ENCODE measurements around the gene PCED1A.
"Not testable (repeated sequence)": the region's sequence is repeated elsewhere in the genome, so short reads cannot be mapped to it uniquely, and the experiment has no call there.

The PCED1A gene

DNA sequence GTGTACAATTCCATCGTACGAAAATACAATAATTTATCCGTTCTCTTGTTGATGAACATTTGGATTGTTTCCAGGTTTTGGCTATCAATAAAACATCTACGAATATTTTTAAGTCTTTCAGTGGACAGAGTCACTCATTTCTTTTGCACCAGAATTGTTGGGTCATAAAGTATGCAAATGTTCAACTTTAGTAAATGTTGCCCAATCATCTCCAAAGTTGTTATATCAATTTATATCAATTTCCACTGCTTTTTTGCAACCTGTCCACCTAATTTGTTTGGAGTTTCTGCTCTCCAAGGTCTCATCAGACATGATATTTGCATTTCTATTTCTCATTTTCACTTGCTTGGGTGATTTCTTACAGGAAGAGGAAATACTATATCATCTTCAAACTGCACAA lies 13.8 kb downstream of the PCED1A start:
- no peak for DNase-seq (ENCODE audit: low read depth in 2 of 2)

DNA sequence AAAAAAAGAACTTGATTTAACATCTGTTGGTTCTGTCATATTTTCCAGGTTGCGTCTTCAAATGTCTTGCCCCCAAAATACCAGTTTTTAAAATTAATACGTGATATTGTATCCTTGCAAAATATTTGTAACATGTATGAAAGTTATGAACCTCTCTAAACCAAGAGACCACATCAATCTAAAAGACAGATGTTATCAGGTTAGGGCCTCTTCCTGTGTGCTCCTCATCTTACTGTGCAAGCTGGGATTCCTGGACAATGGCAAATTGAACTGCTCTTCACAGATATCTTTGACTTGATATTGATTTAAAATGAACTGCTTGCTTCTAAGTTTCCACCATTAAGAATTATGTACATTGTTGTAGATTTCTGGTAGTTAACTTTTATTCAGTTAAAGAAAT lies 14.7 kb downstream of the PCED1A start:
- no peak for DNase-seq (ENCODE audit: low read depth in 2 of 2)

GRCh38 chr20:2822073-2822472 lies 18.4 kb downstream of the PCED1A start:
- DNase-seq (ENCODE audit: low read depth in 2 of 2): no peak

DNA sequence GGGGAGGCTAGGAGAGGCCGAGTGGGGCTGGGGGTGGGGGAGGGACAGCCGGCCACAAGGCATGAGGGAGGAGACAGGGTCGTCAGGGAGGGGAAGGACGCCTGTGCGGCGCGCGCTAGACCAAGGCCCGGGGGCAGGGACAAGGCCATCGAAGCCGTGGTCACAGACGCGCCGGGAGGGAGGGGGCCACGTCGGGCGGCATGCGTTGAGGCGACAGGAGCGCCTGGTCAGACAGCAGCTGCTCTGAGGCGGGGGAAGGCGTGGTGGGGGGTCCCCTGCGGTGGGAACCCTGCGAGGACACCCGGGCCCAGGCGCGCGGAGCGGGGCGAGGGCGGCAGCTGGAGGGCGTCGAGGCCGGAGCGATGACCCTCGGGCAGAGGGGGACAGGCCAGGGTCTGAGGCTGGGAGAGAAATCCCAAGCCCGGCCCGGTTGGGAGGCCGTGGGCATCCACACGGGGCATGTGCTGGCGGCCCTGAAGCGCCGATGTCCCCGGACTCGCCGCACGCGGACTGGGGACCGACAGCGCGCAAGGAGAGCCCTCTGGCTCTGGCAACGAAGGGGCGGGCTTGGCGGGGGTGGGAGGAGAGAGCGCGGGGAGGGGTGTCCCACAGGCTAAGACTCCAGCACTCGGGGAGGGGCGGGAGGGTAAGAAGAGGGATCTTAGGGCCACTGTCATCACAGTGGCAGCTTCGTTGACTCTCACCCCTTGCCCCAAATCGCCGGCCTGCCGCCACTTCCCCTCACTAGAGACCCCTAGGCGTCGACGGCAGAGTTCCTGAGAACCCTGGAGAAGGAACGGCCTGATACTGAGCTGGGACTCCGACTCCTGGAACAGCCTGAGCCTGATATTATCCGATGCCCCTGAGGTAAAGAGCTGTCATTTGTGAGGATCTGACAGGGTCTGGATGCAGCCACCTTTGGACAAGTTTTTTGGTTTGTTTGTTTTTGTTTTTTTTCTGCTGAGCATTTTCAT lies 19.3 kb downstream of the PCED1A start:
- no peak for DNase-seq (ENCODE audit: low read depth in 2 of 2)

DNA sequence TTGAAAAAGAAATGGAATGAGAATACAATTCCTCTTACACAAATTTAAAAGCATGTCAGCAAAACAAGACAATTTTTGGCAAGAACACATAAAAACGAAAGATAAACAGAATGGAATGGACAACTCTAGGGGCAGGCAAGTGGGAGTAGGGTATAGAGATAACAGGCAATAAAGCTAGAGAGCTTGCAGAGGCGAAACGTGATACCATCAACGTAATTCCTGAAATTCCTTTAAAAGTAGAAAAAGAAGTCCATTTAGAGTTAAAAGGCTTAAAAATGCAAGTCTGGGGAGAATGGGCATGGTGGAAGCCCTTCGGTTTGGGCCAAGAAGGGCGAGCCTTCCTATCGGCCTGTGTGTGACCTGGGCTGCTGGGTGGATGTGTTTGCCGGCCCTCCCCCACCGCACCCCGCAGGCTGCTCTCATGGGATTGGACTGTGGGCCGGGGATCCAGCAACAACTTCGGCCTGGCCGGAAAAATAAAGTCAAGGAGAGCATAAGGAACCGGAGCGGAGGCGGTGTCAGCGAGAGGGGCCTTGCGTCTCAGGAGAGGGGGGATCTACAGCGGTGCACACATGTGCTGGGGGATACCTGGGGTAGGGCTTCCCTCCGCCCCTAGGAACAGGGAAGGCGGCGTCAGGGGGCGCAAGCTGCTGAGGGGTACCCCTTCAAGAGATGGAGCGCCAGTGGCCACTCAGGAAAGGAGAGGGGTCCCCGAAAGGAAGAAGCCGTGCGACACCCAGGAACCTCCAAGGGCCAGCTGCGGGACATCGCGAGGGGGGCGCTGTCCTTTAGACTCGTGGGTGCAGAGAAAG lies 20.2 kb downstream of the PCED1A start:
- no peak for DNase-seq (ENCODE audit: low read depth in 2 of 2)

GRCh38 chr20:2817891-2818595 lies 22.4 kb downstream of the PCED1A start:
- DNase-seq (ENCODE audit: low read depth in 2 of 2): no peak

- DNase-seq (ENCODE audit: low read depth in 2 of 2): no peak
Observed at GRCh38 chr20:2817341-2817726, 23.1 kb downstream of the PCED1A start.

- DNase-seq (ENCODE audit: low read depth in 2 of 2): no peak
Observed at GRCh38 chr20:2816583-2817340, 23.7 kb downstream of the PCED1A start.

- no peak for DNase-seq (ENCODE audit: low read depth in 2 of 2)
Observed at GRCh38 chr20:2816030-2816582, 24.3 kb downstream of the PCED1A start, which contains the start of gene TMEM239. Gene TMEM239 (plus strand): TSS chr20:2816364. CDS start chr20:2816555, 191 bp downstream.

GRCh38 chr20:2815242-2815900 lies 25.1 kb downstream of the PCED1A start:
- DNase-seq (ENCODE audit: low read depth in 2 of 2): no peak

- DNase-seq (ENCODE audit: low read depth in 2 of 2): no peak
Observed at GRCh38 chr20:2814587-2815051, 25.8 kb downstream of the PCED1A start, which contains the start of gene C20orf141. Gene C20orf141 (plus strand): TSS chr20:2814987. CDS start chr20:2815185, 198 bp downstream.

DNA sequence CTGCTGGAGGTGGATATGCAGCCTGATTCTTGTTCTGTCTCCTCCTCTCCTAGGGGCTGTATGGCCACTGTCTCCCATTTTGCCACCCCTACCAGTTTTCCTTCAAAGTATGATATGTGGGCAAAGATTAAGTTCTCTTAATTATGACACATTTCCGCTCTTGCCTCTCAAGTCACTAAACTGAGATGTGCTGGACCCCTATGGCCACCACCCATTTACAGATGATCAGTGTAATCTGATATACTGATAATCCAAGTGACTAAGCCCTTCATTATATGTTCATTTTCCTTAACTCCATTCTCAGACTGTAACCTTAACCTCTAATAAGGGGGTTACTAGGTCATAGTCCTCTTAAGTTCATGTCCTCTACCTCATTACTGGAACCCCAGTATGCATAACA lies 26.4 kb downstream of the PCED1A start:
- DNase-seq (ENCODE audit: low read depth in 2 of 2): no peak

DNA sequence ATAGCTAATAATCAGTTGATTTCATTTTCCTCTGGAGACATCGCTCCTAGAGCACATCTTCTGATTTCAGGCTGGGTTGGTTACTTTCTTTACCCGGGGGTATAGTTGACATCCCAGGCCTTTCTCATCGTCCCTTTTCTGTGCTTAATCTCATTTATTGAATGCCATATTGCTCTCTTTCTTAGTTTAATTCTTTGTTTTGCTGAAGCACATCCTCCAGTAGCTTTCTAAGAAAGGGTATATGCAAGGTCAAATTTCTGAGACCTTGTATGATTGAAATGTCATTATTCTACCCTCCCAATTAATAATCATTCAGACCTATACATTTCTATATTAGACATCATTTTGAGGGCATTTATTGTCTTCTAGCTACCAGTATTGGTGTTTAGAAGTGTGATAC lies 28.3 kb downstream of the PCED1A start:
- DNase-seq (ENCODE audit: low read depth in 2 of 2): no peak

DNA sequence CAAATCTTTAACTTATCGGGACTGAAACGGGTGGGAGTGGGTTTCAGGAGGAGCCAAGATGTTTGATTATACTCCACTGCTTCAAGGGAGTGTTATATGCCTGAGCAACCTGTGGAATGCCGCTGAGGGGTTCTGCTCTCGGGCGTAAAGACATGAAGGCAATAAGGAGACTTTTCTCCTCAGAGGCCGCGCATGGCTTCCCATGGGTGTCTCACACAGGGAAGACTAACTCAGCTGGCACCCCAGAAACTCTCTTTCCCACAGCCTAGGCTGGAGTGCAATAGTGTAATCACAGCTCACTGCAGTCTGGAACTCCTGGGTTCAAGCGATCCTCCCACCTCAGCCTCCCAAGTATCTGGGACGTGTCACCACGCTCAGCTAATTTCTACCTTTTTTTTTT lies 30.8 kb downstream of the PCED1A start:
- no peak for DNase-seq (ENCODE audit: low read depth in 2 of 2)

DNA sequence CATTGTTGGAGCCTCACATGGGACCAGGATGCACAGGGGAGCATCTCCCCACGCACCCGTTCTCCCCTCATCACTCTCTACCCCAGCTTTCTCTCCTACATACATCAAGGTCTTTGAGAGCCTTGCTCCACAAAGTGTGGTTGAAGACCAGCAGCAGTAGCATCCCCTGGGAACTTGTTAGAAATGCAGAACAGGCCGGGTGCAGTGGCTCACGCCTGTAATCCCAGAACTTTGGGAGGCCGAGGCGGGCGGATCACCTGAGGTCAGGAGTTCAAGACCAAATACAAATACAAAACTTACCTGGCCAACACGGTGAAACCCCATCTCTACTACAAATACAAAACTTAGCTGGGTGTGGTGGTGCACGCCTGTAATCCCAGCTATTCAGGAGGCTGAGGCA lies 32.5 kb downstream of the PCED1A start:
- DNase-seq (ENCODE audit: low read depth in 2 of 2): not testable (repeated sequence)

- DNase-seq (ENCODE audit: low read depth in 2 of 2): no peak
Observed at GRCh38 chr20:2807019-2807418, 33.4 kb downstream of the PCED1A start.

GRCh38 chr20:2806351-2806701 lies 34.1 kb downstream of the PCED1A start:
- no peak for DNase-seq (ENCODE audit: low read depth in 2 of 2)

GRCh38 chr20:2805689-2806350 lies 34.6 kb downstream of the PCED1A start:
- no peak for DNase-seq (ENCODE audit: low read depth in 2 of 2)

- no peak for DNase-seq (ENCODE audit: low read depth in 2 of 2)
Observed at GRCh38 chr20:2804852-2805688, 35.4 kb downstream of the PCED1A start.

All from stimulated activated CD4-positive, alpha-beta T cell treated with anti-CD3 and anti-CD28 coated beads, Interleukin-12 subunit alpha, Interleukin-12 subunit beta, amount 100 ng/mL, for 24 hours (primary cell).